Vagina (tissue), 2 donors: Measurements from ENCODE around the gene ATP6V0C.

Source experiments
- POLR2A ChIP-seq, 2 donors: fragments of 450-650 bp; IDR thresholded peaks; one replicate each; pipeline ENCODE4 v1.6.1; 2017; ENCODE audit warnings: antibody characterized with exemption in 2 of 2, mild to moderate bottlenecking in 2 of 2, moderate library complexity in 2 of 2
- POLR2AphosphoS5 ChIP-seq, 2 donors: sonication (generic); formaldehyde crosslinking; IDR thresholded peaks; one replicate each; pipeline ENCODE4 v1.9.0; 2017; ENCODE audit warnings: antibody characterized with exemption in 2 of 2, mild to moderate bottlenecking in 2 of 2, low read depth in 1 of 2; ENCODE audit not compliant: insufficient read depth in 1 of 2
- TF ChIP-seq, protein P1 (sequence below), 3 experiments: fragments of 450-650 bp in 2 of 3; fragments of 200-600 bp in 1 of 3; sonication (generic) in 1 of 3; IDR thresholded peaks; one replicate each; pipeline ENCODE4 v1.5.1; 2017 to 2019; ENCODE audit warnings: antibody characterized with exemption in 3 of 3, mild to moderate bottlenecking in 2 of 3, moderate library complexity in 2 of 3

DNA sequence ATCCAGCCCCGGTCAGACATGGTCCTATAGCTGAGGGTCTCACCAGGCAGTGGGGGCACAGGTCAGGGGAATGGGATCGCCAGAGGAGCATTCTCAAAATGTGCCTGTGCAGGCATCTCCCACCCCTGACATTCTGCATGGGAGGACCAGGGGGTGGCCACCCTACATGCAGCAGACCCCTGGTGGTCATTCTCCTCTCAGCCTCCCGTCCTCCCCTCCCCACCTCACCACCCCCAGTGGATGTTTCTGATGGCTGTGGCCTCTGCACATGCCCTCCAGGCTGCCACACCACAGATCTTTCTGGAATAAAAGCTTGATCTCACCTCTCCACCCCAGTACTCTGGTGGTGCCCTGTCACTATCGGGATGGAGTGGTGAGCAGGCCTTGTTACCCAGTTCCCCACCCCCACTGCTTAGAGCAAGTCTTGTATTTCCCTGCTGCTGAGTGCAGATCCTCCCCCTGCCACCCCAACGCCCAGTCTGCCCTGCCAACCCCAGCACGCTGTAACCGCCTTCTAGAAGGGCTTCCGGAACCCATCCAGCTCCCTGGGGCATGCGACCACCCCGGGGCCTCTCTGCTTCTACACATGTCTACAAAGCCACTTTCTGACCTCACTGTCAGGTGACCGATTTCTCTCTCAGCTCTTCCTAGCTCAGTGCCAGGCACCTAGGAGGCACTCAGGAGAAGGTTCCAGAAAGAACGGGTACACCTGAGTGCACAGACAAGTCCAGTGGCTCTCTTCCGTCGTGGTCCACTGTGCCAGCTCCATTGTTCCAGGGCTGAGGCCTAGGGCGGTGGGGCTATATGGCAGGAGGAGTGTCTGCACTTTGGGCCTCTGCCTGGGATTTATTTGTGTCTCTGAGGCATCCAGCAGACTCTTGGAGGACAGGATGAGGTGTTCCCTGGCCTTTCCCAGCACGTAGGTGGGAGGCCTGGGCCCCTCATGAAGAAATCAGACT, 29.5 kb upstream of the ATP6V0C start:
- TF ChIP-seq POLR2AphosphoS5 (IDR thresholded peaks at IDR 0.05; ENCODE audit: insufficient read depth in 1 of 2, low read depth in 1 of 2) (no peak), POLR2A (IDR thresholded peaks at IDR 0.05) (no peak)
- TF ChIP-seq, protein P1, sequence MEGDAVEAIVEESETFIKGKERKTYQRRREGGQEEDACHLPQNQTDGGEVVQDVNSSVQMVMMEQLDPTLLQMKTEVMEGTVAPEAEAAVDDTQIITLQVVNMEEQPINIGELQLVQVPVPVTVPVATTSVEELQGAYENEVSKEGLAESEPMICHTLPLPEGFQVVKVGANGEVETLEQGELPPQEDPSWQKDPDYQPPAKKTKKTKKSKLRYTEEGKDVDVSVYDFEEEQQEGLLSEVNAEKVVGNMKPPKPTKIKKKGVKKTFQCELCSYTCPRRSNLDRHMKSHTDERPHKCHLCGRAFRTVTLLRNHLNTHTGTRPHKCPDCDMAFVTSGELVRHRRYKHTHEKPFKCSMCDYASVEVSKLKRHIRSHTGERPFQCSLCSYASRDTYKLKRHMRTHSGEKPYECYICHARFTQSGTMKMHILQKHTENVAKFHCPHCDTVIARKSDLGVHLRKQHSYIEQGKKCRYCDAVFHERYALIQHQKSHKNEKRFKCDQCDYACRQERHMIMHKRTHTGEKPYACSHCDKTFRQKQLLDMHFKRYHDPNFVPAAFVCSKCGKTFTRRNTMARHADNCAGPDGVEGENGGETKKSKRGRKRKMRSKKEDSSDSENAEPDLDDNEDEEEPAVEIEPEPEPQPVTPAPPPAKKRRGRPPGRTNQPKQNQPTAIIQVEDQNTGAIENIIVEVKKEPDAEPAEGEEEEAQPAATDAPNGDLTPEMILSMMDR (IDR thresholded peaks at IDR 0.05) = no peak
